Activated CD4-positive, alpha-beta T cell treated with anti-CD3 and anti-CD28 coated beads, Interleukin-2, amount 10 ng/mL, durations not matched to agents 7 days and 5 days (primary cell): ENCODE data around the gene LAMC2. TPM values are rescaled to one million over a fixed set of nuclear protein-coding genes. Genes with fewer than 3 reads are reported as not detected.

Experiments
- CTCF ChIA-PET: fragments of 350-600 bp; sonication (Branson Sonifier 250); formaldehyde crosslinking; loops from one replicate; lab custom pipeline; 2021; ENCODE audit warnings: antibody characterized with exemption; lab: Charles Lee
- POLR2A ChIA-PET: fragments of 350-600 bp; sonication (Branson Sonifier 250); formaldehyde crosslinking; loops from one replicate; lab custom pipeline; 2021; ENCODE audit warnings: antibody characterized with exemption; lab: Charles Lee
- DNase-seq: peaks from one replicate; pipeline ENCODE4 v3.0.0-alpha.2; 2020
- H3K27ac Mint-ChIP-seq: one replicate; pipeline ENCODE4 v1.8.0; 2021; ENCODE audit warnings: mild to moderate bottlenecking, moderate library complexity, mixed read lengths
- H3K27me3 Mint-ChIP-seq: one replicate; pipeline ENCODE4 v1.8.0; 2021; ENCODE audit warnings: mixed read lengths
- H3K36me3 Mint-ChIP-seq: one replicate; pipeline ENCODE4 v1.8.0; 2021; ENCODE audit warnings: low read depth, mixed read lengths
- H3K4me1 Mint-ChIP-seq: one replicate; pipeline ENCODE4 v1.8.0; 2021; ENCODE audit warnings: mixed read lengths
- H3K4me3 Mint-ChIP-seq: one replicate; pipeline ENCODE4 v1.8.0; 2021; ENCODE audit warnings: mild to moderate bottlenecking, moderate library complexity, mixed read lengths
- H3K9me3 Mint-ChIP-seq: one replicate; pipeline ENCODE4 v1.8.0; 2021; ENCODE audit warnings: mixed read lengths
- total RNA-seq, 2 experiments: library from RNA; stranded (reverse); gene quantifications; one replicate each; pipeline ENCODE4 v1.2.3, GENCODE V29; 2021

LAMC2 gene
- total RNA-seq, 2 experiments from 2014 or later = 0.04 to 0.05 TPM

DNA sequence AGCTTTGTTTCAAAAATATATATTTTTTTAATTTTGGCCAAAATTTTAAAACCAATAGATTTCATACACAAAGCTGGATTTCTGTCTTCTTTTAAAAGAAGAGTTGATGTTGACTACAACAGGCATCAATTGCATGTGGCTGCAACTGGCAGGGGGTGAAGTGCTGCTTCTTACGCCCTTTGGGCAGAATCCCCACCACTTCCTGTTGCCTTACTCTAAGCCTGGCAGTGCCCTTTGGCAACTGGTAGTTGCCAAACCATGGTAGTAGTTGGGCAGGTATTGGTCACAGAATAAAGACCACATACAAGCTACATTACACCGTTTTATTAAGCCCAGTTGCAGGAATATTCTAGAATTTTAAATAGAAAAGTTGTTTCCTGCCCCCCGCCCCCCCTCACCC, 17.0 kb downstream of the LAMC2 start:
- CTCF ChIA-PET = interaction anchor here (0.7 kb wide), 1 partner anchor 43 kb away, joined by 4 read pairs; no protein-coding TSS in a partner anchor
- no peak overlapping the region for H3K4me3 Mint-ChIP-seq
- peaks cover 4% of the 10 kb centered on the region for H3K4me1 Mint-ChIP-seq
- no peak for DNase-seq
- H3K9me3 Mint-ChIP-seq = no peaks in the 10 kb centered on the region
- POLR2A ChIA-PET = no interaction called here
- H3K27me3 Mint-ChIP-seq = peaks cover 17% of the 10 kb centered on the region
- no peak overlapping the region for H3K27ac Mint-ChIP-seq
- no peaks in the 10 kb centered on the region for H3K36me3 Mint-ChIP-seq

DNA sequence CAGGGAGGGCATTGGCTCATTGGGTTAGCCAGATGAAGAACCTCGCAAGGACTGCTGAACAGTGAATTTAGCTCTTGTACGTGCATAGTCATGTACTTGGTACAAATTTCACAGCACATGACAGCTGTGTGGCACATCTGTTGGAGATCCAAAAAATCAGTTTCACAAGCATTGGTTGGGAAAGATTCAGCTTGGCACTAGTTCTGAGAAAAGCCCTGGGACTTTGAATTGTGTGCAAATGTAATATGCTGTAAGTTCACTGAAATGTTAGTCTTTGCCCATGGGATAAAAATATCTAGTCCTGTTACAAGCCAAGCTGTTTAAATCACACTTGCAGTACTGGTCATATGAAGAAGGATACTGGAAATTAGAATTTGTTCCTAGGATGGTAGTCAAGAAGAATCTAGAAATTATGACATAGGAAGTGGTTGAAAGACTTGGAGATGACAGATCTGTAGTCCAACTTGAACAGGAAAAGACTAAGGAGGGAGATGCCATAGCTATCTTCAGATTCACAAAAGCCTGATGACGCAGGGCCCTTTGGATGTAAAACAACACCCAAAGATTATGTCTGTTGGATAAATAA, 19.2 kb downstream of the LAMC2 start:
- no peak overlapping the region for H3K4me3 Mint-ChIP-seq
- POLR2A ChIA-PET = no interaction called here
- no peak for DNase-seq
- no peak overlapping the region for H3K27ac Mint-ChIP-seq
- H3K27me3 Mint-ChIP-seq = peaks cover 17% of the 10 kb centered on the region
- H3K36me3 Mint-ChIP-seq = no peaks in the 10 kb centered on the region
- H3K9me3 Mint-ChIP-seq = no peaks in the 10 kb centered on the region
- CTCF ChIA-PET = interaction anchor here (0.6 kb wide), 1 partner anchor 296 kb away, joined by 4 read pairs; no protein-coding TSS in a partner anchor
- H3K4me1 Mint-ChIP-seq = peaks cover 8% of the 10 kb centered on the region

DNA sequence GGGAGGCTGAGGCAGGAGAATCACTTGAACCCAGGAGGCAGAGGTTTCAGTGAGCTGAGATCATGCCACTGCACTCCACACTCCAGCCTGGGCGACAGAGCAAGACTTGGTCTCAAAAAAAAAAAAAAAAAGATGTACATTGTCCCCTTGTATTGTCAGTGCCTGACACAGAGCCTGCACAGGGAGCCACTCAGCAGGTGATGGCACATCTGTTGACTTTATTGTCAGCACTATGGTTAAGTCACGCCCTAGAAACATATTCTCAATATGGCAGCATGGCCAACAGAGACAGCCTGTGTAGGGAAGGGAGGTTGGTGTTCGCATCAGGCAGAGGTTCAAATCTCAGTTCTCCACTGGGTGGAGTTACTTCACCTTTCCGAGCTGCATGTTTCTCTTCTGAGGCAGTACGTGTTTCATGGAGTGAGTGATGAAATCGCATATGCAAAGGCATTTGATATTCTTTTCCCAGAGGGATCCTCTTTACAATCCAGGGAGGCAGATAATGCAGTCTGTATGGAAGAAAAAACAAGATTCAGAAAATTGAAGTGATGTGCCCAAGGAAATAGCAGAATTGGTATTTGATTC, 20.6 kb downstream of the LAMC2 start:
- DNase-seq = no peak
- POLR2A ChIA-PET = no interaction called here
- Mint-ChIP-seq H3K4me1 (peaks cover 8% of the 10 kb centered on the region), H3K27ac (no peak overlapping the region), H3K4me3 (no peak overlapping the region), H3K36me3 (no peaks in the 10 kb centered on the region), H3K27me3 (peaks cover 11% of the 10 kb centered on the region), H3K9me3 (no peaks in the 10 kb centered on the region)
- CTCF ChIA-PET = interaction anchor here (0.7 kb wide), 1 partner anchor 9 kb away, joined by 3 read pairs; no protein-coding TSS in a partner anchor

DNA sequence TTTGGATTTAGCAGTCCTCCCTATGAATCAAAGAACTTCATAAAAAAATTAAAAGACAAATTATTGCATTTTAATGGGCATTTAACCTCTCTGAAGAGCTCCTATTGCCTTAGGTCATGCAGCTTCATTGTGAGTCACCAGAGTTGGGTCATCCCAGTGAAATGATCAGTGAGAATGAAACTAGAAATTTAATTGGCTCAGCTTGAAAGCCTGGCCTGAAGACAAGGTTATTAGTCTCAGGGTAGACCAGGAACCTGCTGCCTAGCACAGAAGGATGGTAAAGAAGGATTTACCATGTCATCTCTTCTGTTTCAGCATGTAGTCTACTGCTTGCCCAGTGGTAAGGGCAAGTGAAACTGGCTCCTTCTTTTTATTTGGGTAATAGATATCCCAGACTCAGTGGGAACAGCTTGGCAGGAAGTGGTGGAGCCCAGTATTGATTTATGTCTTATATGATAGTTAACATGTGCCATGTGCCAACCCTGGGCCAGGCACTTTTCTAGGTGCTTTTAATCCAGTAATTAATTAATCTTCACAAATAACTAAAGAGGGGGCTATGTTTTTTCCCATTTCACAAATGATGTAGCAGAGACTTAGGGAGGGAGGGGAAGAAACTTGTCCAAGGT, 23.6 kb downstream of the LAMC2 start:
- H3K27me3 Mint-ChIP-seq = peaks cover 15% of the 10 kb centered on the region
- H3K9me3 Mint-ChIP-seq = no peaks in the 10 kb centered on the region
- peaks cover 3% of the 10 kb centered on the region for H3K4me1 Mint-ChIP-seq
- CTCF ChIA-PET = interaction anchor here (1.1 kb wide), 1 partner anchor 18 kb away, joined by 5 read pairs; no protein-coding TSS in a partner anchor
- H3K27ac Mint-ChIP-seq = no peak overlapping the region
- no peak for DNase-seq
- POLR2A ChIA-PET = no interaction called here
- H3K36me3 Mint-ChIP-seq = no peaks in the 10 kb centered on the region
- H3K4me3 Mint-ChIP-seq = no peak overlapping the region

DNA sequence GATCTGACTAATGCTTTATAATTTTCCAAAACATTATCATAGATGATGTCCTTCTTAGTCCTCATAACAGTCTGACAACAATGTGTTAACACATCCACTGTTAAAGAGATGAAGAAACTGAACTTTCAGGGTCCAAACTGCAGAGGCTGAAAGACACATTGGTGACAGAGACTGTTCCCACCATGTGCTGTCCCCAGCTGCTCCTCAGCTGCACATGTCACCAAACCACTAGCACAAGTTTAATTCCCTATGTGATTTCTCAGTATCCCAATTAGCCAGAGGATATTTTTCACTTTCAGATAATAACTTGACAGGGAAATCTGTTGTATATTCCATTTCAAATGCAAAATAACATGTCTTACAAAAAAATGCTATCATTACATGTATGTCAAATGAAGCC, 24.6 kb downstream of the LAMC2 start:
- Mint-ChIP-seq H3K36me3 (no peaks in the 10 kb centered on the region), H3K4me3 (no peak overlapping the region), H3K9me3 (no peaks in the 10 kb centered on the region), H3K27ac (no peak overlapping the region), H3K27me3 (peaks cover 11% of the 10 kb centered on the region), H3K4me1 (peaks cover 3% of the 10 kb centered on the region)
- ChIA-PET CTCF (interaction anchor here (0.5 kb wide), 1 partner anchor 229 kb away, joined by 3 read pairs; no protein-coding TSS in a partner anchor), POLR2A (no interaction called here)
- no peak for DNase-seq

DNA sequence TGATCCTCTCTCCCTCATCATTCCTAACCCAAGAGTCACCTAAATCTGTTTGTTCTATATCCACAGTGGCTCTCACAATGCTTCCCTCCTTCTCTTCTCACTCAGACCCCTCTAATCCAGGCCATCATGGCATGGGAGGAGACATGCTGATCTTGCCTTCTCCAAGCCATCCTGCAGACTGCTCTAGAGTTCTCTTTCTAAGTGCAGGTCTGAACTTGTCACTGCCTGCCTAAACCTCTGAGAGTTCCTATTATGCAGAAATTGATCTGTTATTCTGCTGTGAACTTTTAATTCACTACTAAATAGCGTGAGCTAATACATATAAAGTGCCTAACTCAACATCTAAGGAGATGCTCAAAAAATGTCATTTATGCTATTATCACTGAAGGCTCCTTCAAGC, 26.8 kb downstream of the LAMC2 start:
- peaks cover 10% of the 10 kb centered on the region for H3K27me3 Mint-ChIP-seq
- ChIA-PET CTCF (no interaction called here), POLR2A (no interaction called here)
- no peaks in the 10 kb centered on the region for H3K36me3 Mint-ChIP-seq
- DNase-seq = no peak
- H3K4me3 Mint-ChIP-seq = no peak overlapping the region
- no peaks in the 10 kb centered on the region for H3K9me3 Mint-ChIP-seq
- H3K27ac Mint-ChIP-seq = no peak overlapping the region
- H3K4me1 Mint-ChIP-seq = peaks cover 3% of the 10 kb centered on the region

DNA sequence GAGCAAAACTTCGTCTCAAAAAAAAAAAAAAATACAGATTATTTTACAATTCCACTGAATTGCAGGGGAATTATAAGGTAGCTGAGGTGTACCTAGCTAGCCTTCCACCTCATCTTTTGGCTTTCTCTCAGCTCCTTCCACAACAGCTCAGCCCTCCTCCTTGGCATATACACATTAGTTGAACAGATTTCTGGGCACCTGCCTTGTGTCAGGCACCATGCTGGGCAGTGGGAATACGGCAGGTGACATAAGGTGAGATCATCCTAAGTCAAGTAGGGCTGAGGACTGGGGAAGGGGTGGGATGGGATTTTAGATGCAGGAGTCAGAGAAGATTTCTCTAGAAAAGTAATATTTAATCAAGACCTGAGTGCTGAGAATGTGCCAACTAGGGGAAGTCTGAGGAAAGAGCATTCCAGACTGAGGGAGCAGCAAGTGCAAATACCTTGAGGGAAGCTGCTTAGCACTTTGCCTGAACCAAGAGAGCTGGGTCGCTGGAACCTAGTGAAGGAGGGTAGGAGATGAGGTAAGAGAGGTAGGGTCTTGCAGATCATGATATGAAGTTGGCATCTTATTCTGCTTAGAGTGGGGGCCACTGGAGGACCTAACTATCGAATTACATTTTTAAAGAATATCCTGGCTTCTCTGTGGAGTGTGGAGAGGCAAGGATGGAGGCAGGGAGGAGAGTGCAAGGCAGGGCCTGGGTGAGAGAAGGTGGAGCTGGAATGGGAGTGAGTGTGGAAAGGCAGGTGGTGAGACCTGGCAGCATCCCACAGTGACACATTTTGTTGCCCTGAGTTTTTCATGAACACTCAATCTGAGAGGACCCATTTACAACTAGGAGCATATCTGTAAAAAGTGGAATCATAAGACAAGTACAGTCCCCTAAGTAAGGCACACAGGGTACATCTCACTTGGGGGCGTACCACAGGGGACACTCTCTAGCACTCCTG, 28.2 kb downstream of the LAMC2 start:
- Mint-ChIP-seq H3K9me3 (no peaks in the 10 kb centered on the region), H3K4me3 (no peak overlapping the region), H3K4me1 (peaks cover 13% of the 10 kb centered on the region), H3K27ac (no peak overlapping the region), H3K36me3 (no peaks in the 10 kb centered on the region), H3K27me3 (peaks cover 10% of the 10 kb centered on the region)
- ChIA-PET POLR2A (no interaction called here), CTCF (interaction anchor here (0.6 kb wide), 2 partner anchors 432 to 1242 kb away, joined by 4 to 5 read pairs; no protein-coding TSS in a partner anchor)
- DNase-seq = no peak

DNA sequence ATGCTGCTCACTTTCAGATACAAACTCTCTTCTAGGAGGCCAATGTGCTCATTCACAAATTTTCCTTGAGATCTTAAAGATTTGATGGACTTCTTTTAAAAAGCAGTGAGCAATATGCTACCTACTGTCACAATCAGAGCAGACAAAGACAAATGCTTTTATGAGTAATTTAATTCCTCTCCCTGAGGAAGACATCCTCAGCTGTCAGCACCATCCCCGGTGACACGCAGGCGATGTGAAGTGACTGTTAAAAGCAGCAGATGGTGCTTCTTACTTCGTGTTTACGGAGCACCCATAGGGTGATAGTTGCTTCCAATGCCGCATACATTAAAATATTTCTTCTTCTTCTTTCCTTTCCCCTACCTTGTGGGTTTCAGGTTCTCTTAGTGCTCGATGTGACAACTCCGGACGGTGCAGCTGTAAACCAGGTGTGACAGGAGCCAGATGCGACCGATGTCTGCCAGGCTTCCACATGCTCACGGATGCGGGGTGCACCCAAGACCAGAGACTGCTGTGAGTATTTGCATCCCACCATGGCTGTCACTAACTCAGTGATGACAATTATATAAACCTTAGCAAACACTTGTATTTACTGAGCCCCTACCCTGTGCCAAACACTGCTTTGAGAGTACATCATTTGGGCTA, 29.1 kb downstream of the LAMC2 start:
- no peaks in the 10 kb centered on the region for H3K9me3 Mint-ChIP-seq
- H3K27me3 Mint-ChIP-seq = peaks cover 10% of the 10 kb centered on the region
- CTCF ChIA-PET = no interaction called here
- no peak overlapping the region for H3K27ac Mint-ChIP-seq
- POLR2A ChIA-PET = no interaction called here
- H3K36me3 Mint-ChIP-seq = no peaks in the 10 kb centered on the region
- H3K4me3 Mint-ChIP-seq = no peak overlapping the region
- H3K4me1 Mint-ChIP-seq = peaks cover 15% of the 10 kb centered on the region
- DNase-seq = no peak

DNA sequence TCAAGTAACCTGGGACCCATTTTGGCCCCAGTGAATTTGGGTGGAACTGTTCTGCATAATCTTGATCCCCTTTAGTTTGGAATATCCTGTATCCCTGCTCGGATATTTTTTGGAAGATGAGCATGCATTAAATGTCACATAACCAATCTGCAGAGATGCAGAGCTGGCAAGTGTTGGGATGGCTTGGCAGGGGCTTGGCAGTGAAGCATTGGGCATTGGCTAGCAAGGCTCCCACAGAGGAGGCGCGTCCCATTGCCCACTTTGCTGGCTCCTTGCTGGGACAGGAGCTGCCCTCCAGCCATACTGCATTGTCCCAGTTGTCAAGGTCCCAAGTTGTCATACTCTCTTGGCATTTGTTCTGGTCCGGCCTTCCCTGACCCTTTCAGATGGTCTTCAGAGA, 29.9 kb downstream of the LAMC2 start:
- CTCF ChIA-PET = interaction anchor here (1.1 kb wide), 1 partner anchor 12 kb away, joined by 5 read pairs; no protein-coding TSS in a partner anchor
- H3K27me3 Mint-ChIP-seq = peaks cover 10% of the 10 kb centered on the region
- H3K27ac Mint-ChIP-seq = no peak overlapping the region
- H3K36me3 Mint-ChIP-seq = no peaks in the 10 kb centered on the region
- no peak for DNase-seq
- H3K4me3 Mint-ChIP-seq = no peak overlapping the region
- POLR2A ChIA-PET = no interaction called here
- H3K9me3 Mint-ChIP-seq = no peaks in the 10 kb centered on the region
- peaks cover 15% of the 10 kb centered on the region for H3K4me1 Mint-ChIP-seq

DNA sequence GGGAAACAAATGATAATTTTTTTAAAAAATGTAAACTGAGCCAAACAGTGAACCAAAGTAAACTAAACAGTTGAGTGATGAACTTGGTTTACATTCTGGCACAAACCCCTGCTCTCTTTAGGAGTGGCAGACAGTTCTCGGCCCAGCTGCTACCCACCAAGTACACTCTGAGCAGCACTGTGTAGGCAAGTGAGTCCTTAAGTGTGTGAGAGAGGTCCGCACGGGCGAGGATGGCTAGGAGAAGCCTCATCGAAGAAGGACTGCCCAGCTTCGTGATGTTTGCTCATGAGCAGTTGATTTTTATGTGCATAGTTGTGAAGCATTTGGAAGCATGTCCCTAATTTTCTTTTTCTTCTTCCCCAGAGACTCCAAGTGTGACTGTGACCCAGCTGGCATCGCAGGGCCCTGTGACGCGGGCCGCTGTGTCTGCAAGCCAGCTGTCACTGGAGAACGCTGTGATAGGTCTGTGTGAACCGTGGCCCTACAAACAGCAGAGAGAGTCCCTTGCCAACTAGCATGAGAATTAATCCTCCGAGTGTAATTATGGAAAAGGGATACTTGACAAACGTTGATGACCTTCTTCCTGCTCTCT, 32.1 kb downstream of the LAMC2 start:
- Mint-ChIP-seq H3K27me3 (peaks cover 3% of the 10 kb centered on the region), H3K27ac (no peak overlapping the region), H3K36me3 (no peaks in the 10 kb centered on the region), H3K4me1 (peaks cover 15% of the 10 kb centered on the region), H3K9me3 (no peaks in the 10 kb centered on the region), H3K4me3 (no peak overlapping the region)
- POLR2A ChIA-PET = no interaction called here
- CTCF ChIA-PET = interaction anchor here (1.5 kb wide), 1 partner anchor 23 kb away, joined by 3 read pairs; no protein-coding TSS in a partner anchor
- no peak for DNase-seq

DNA sequence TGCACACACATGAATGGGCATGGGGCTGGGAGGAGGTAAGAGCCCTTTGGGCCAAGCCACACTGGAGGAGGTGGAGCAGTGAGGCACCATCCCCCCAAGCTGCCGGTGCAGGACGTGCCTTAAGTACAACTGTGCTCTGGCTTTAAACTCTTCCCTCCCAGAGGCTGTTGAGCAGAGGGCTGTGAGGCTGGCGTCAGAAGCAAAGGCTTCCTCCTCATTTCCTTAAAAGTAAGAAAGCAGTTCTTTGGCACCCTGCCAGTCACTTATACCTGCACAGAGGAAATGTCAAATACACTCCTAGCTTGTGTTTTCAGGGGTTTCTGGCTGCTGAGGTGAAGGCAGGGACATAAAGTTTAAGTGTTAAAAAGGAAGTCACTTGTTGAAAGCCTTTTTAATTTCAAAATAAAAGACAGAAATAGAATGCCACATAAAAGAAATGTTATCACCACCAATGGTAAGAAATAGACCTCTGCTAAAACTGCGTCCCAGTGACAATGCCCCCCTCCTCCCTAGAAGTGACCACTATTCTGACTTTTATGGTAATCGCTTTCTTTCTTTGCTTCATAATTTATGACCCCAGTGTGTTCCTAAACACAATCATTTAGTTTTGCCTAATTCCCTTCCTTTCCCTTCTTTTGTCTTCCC, 33.0 kb downstream of the LAMC2 start:
- Mint-ChIP-seq H3K36me3 (no peaks in the 10 kb centered on the region), H3K4me3 (no peak overlapping the region), H3K27me3 (peaks cover 2% of the 10 kb centered on the region), H3K4me1 (peaks cover 15% of the 10 kb centered on the region), H3K27ac (no peak overlapping the region), H3K9me3 (no peaks in the 10 kb centered on the region)
- peak; percentile 68 for DNase-seq
- ChIA-PET CTCF (interaction anchor here (1.4 to 1.5 kb wide), 2 partner anchors 9 to 24 kb away, joined by 3 to 4 read pairs; no protein-coding TSS in a partner anchor), POLR2A (no interaction called here)
